ENCODE measurements around the gene MYBPC1. TPM values are rescaled to one million over a fixed set of nuclear protein-coding genes. Genes with fewer than 3 reads are reported as not detected.

Gene MYBPC1
- total and polyA plus RNA-seq, 2 of the 13 experiments (the other 11 are each of a cell fraction or from before 2014, with no cell fraction given) = 0.31 to 0.53 TPM

- no peak; the same call in 1 of the 2 replicates for TF ChIP-seq SMC3 (IDR thresholded peaks at IDR 0.05; ENCODE audit: low read length)
- no peak for TF ChIP-seq ZNF660 (CRISPR knock-in tag; IDR thresholded peaks at IDR 0.05; ENCODE audit: borderline replicate concordance, low read depth)
- TF ChIP-seq MEF2D (CRISPR knock-in tag; IDR thresholded peaks at IDR 0.05) = 0 out of 2 replicates have a peak, but pooled peaks have one; percentile 44
- no peak for TF ChIP-seq ARID2 (CRISPR knock-in tag; IDR thresholded peaks at IDR 0.05; ENCODE audit: borderline replicate concordance)
- no peak for TF ChIP-seq NFIB (CRISPR knock-in tag; IDR thresholded peaks at IDR 0.05; ENCODE audit: borderline replicate concordance)
- TF ChIP-seq ETV5 (CRISPR knock-in tag; IDR thresholded peaks at IDR 0.05; ENCODE audit: borderline replicate concordance) = peak; percentile 80
- TF ChIP-seq ARID5B (CRISPR knock-in tag; IDR thresholded peaks at IDR 0.05) = peak; percentile 95
- TF ChIP-seq ZNF713 (CRISPR knock-in tag; IDR thresholded peaks at IDR 0.05) = no peak
- TF ChIP-seq NFE2L2 (IDR thresholded peaks at IDR 0.05; ENCODE audit: low read length) = no peak
- no peak for TF ChIP-seq ZNF546 (CRISPR knock-in tag; conservative IDR thresholded peaks at IDR 0.05)
- no peak for TF ChIP-seq ONECUT2 (CRISPR knock-in tag; IDR thresholded peaks at IDR 0.05)
- TF ChIP-seq ZNF296 (CRISPR knock-in tag; conservative IDR thresholded peaks at IDR 0.05) = no peak
- no peak for TF ChIP-seq KLF11 (CRISPR knock-in tag; IDR thresholded peaks at IDR 0.05)
- peak; percentile 29; the same call in 1 of the 2 replicates for TF ChIP-seq IRF2 (CRISPR knock-in tag; IDR thresholded peaks at IDR 0.05)
- peak; percentile 74 for TF ChIP-seq SOX5 (CRISPR knock-in tag; IDR thresholded peaks at IDR 0.05; ENCODE audit: borderline replicate concordance)
- peak; percentile 96 for TF ChIP-seq CEBPB (IDR thresholded peaks at IDR 0.05; ENCODE audit: borderline replicate concordance, low read depth, low read length)
- peak; percentile 57; the same call in 1 of the 2 replicates for TF ChIP-seq ELF3 (CRISPR knock-in tag; IDR thresholded peaks at IDR 0.05)
- TF ChIP-seq CENPX (CRISPR knock-in tag; IDR thresholded peaks at IDR 0.05) = no peak
- TF ChIP-seq STAG1 (CRISPR knock-in tag; IDR thresholded peaks at IDR 0.05) = no peak
- 0 out of 2 replicates have a peak, but pooled peaks have one; percentile 16 for TF ChIP-seq ZNF644 (CRISPR knock-in tag; IDR thresholded peaks at IDR 0.05; ENCODE audit: low read depth)
- no peak for TF ChIP-seq ZNF34 (CRISPR knock-in tag; IDR thresholded peaks at IDR 0.05; ENCODE audit: borderline replicate concordance)
- peak; percentile 31; the same call in 1 of the 2 replicates for TF ChIP-seq ZNF772 (CRISPR knock-in tag; IDR thresholded peaks at IDR 0.05)
- TF ChIP-seq CEBPZ (IDR thresholded peaks at IDR 0.05; ENCODE audit: low read length) = no peak
- TF ChIP-seq MAZ (IDR thresholded peaks at IDR 0.05; ENCODE audit: borderline replicate concordance, low read depth, low read length) = no peak
- TF ChIP-seq MAZ (CRISPR knock-in tag; IDR thresholded peaks at IDR 0.05; ENCODE audit: low read depth) = no peak
Observed at GRCh38 chr12:101616027-101616494, 21.3 kb downstream of the MYBPC1 start (continued).
